ENCODE results near the gene WDR45B. TPM values are rescaled to one million over a fixed set of nuclear protein-coding genes. Genes with fewer than 3 reads are reported as not detected.

Gene WDR45B
- total RNA-seq, 1 experiment from 2014 or later = 110 TPM

DNA sequence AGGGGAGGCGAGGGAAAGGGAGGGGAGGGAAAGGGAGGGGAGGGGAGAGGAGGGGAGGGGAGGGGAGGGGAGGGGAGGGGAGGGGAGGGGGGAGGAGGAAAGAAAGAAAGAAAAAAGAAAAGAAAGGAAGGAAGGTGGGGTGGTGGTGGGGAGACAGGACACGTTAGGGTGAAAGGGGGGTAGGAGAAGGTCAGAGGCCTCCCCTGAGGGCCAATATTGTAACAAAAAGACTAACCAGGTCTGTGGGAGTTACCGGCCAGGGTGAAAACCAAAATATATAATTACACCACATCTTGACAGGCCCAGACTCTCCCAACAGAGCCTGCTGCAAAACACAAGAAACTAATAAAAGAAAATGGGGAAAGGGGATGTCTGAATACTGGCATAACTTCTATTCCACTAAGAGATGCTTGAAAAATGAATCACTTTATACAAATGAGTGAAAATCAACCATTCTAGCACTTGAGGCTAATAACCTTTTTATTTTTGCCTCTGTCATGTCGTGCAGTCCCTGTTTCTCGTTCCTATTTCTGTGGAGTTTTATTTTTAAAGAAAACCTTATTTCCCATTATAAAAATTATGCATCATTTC lies 10.0 kb downstream of the WDR45B start:
- H3K9ac ChIP-seq (ENCODE audit: extremely low read depth, insufficient read length, low read length) = no peak overlapping the region
- no peak overlapping the region for H2BK20ac ChIP-seq (ENCODE audit: low read depth, low read length, poor library complexity, severe bottlenecking)
- Mint-ChIP-seq H3K27me3 (ENCODE audit: low read depth) (no peaks in the 10 kb centered on the region), H3K4me3 (no peak overlapping the region), H3K9me3 (no peaks in the 10 kb centered on the region), H3K4me1 (peaks cover 3 to 9% of the 10 kb centered on the region in 2 experiments; a peak in 3 of 4 replicates), H3K27ac (no peak overlapping the region), H3K36me3 (ENCODE audit: insufficient read depth in 1 of 3, low read depth in 3 of 3) (peaks cover 27 to 68% (median 63%) of the 10 kb centered on the region in 3 experiments; a peak in 6 of 7 replicates)
- no peak overlapping the region for H4K5ac ChIP-seq (ENCODE audit: insufficient read length, low read depth, low read length)
- H2BK5ac ChIP-seq (ENCODE audit: insufficient read length, low read length) = no peak overlapping the region
- H3K18ac ChIP-seq (ENCODE audit: insufficient read length, low read depth, low read length) = no peak overlapping the region
- WGBS (ENCODE audit: extremely low coverage, insufficient read length, low lambda C conversion rate) = no CpG with 5 or more reads among the region's 5 CpGs
- no peak overlapping the region for H3K14ac ChIP-seq (ENCODE audit: insufficient read depth, low read length)
- no peaks in the 10 kb centered on the region for H3K27me3 ChIP-seq (ENCODE audit: insufficient read depth, low read length)
- H3K4me1 ChIP-seq (ENCODE audit: insufficient read depth, low read length) = no peaks in the 10 kb centered on the region
- no peak for DNase-seq
- peaks cover 15% of the 10 kb centered on the region for H3K79me2 ChIP-seq (ENCODE audit: insufficient read depth, low read length)
- no peak overlapping the region for H3K56ac ChIP-seq (ENCODE audit: insufficient read length, low read depth, low read length)
- no peaks in the 10 kb centered on the region for H3K9me3 ChIP-seq (ENCODE audit: control insufficient read depth, low read depth, low read length)
- no peak overlapping the region for H4K91ac ChIP-seq (ENCODE audit: insufficient read length, low read depth, low read length)
- no peak overlapping the region for H3T11ph ChIP-seq (ENCODE audit: low read length)
- TF ChIP-seq, protein P1, sequence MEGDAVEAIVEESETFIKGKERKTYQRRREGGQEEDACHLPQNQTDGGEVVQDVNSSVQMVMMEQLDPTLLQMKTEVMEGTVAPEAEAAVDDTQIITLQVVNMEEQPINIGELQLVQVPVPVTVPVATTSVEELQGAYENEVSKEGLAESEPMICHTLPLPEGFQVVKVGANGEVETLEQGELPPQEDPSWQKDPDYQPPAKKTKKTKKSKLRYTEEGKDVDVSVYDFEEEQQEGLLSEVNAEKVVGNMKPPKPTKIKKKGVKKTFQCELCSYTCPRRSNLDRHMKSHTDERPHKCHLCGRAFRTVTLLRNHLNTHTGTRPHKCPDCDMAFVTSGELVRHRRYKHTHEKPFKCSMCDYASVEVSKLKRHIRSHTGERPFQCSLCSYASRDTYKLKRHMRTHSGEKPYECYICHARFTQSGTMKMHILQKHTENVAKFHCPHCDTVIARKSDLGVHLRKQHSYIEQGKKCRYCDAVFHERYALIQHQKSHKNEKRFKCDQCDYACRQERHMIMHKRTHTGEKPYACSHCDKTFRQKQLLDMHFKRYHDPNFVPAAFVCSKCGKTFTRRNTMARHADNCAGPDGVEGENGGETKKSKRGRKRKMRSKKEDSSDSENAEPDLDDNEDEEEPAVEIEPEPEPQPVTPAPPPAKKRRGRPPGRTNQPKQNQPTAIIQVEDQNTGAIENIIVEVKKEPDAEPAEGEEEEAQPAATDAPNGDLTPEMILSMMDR (conservative IDR thresholded peaks at IDR 0.05) = no peak
- no peaks in the 10 kb centered on the region for H4K20me1 ChIP-seq (ENCODE audit: control insufficient read depth, insufficient read depth, insufficient read length)
- H3K4me2 ChIP-seq (ENCODE audit: insufficient read depth, insufficient read length, low read length) = no peak overlapping the region
- H2BK12ac ChIP-seq (ENCODE audit: insufficient read length, low read depth, low read length) = no peak overlapping the region
- H3K27ac ChIP-seq (ENCODE audit: insufficient read length, low read depth, low read length) = no peak overlapping the region
- H3K23me2 ChIP-seq (ENCODE audit: insufficient read length, low read depth, low read length, poor library complexity, severe bottlenecking) = no peaks in the 10 kb centered on the region
- H3K23ac ChIP-seq (ENCODE audit: insufficient read length, low read depth, low read length) = no peak overlapping the region
- H2BK15ac ChIP-seq (ENCODE audit: low read depth, low read length) = no peak overlapping the region
- no peak overlapping the region for H4K8ac ChIP-seq (replicated peaks; ENCODE audit: insufficient read length, low read depth, low read length)
- no peak overlapping the region for H2AFZ ChIP-seq (ENCODE audit: low read length)
- H2AK5ac ChIP-seq (ENCODE audit: insufficient read length, low read length) = no peak overlapping the region
- H2BK120ac ChIP-seq (ENCODE audit: low read depth, low read length, poor library complexity, severe bottlenecking) = no peak overlapping the region
- H3K79me1 ChIP-seq (ENCODE audit: insufficient read depth, low read depth, low read length, poor library complexity, severe bottlenecking) = peaks cover 14% of the 10 kb centered on the region
- H3K4ac ChIP-seq (ENCODE audit: low read depth, low read length) = no peak overlapping the region
